Astrocyte of the hippocampus (primary cell): ENCODE measurements around the gene HDAC4.
A peak's percentile ranks its signal among the peaks of the same experiment; 100 is the strongest.
"Not testable (repeated sequence)": the region's sequence is repeated elsewhere in the genome, so short reads cannot be mapped to it uniquely, and the experiment has no call there.

Experiments used
- DNase-seq: peaks from one replicate; pipeline ENCODE4 v3.0.0; 2011; ENCODE audit warnings: low read depth, low spot score

Gene HDAC4

GRCh38 chr2:239049421-239050251 is 351.2 kb downstream of the HDAC4 start:
- peak; percentile 33 for DNase-seq

- DNase-seq = no peak
These were observed 352.1 kb downstream of the HDAC4 start for GRCh38 chr2:239048736-239049135.

GRCh38 chr2:239047861-239048260 is 353.0 kb downstream of the HDAC4 start:
- DNase-seq = no peak

- no peak for DNase-seq
These were observed 353.4 kb downstream of the HDAC4 start for GRCh38 chr2:239047420-239047819.

GRCh38 chr2:239046822-239047221 is 354.0 kb downstream of the HDAC4 start:
- no peak for DNase-seq

GRCh38 chr2:239044336-239044735 is 356.5 kb downstream of the HDAC4 start:
- DNase-seq = no peak

- DNase-seq = no peak
These were observed 357.5 kb downstream of the HDAC4 start for GRCh38 chr2:239043326-239043725.

GRCh38 chr2:239042551-239043320 is 358.1 kb downstream of the HDAC4 start:
- DNase-seq = no peak

- DNase-seq = no peak
These were observed 358.8 kb downstream of the HDAC4 start for GRCh38 chr2:239042046-239042445.

- DNase-seq = no peak
These were observed 359.8 kb downstream of the HDAC4 start for GRCh38 chr2:239041062-239041461.

GRCh38 chr2:239040152-239040761 is 360.6 kb downstream of the HDAC4 start:
- DNase-seq = no peak

- no peak for DNase-seq
These were observed 361.4 kb downstream of the HDAC4 start for GRCh38 chr2:239039479-239039861.

- no peak for DNase-seq
These were observed 361.9 kb downstream of the HDAC4 start for GRCh38 chr2:239038773-239039478.

GRCh38 chr2:239038284-239038683 is 362.5 kb downstream of the HDAC4 start:
- DNase-seq = not testable (repeated sequence)

GRCh38 chr2:239037559-239037910 is 363.3 kb downstream of the HDAC4 start:
- no peak for DNase-seq

GRCh38 chr2:239036819-239037558 is 363.8 kb downstream of the HDAC4 start:
- DNase-seq = no peak

GRCh38 chr2:239035997-239036731 is 364.7 kb downstream of the HDAC4 start:
- DNase-seq = no peak

- peak; percentile 54 for DNase-seq
These were observed 365.4 kb downstream of the HDAC4 start for GRCh38 chr2:239035361-239035814.

- no peak for DNase-seq
These were observed 366.1 kb downstream of the HDAC4 start for GRCh38 chr2:239034561-239035341.
